ENCODE measurements around the gene SLCO2A1. TPM values are rescaled to one million over a fixed set of nuclear protein-coding genes. Genes with fewer than 3 reads are reported as not detected.
A peak's percentile ranks its signal among the peaks of the same experiment; 100 is the strongest.

SLCO2A1 gene
- total and polyA plus RNA-seq, 2 of the 4 experiments (the other 2 are of a cell fraction), result under 0.01 to 1.5 TPM

- TF ChIP-seq MAFK (IDR thresholded peaks at IDR 0.05; ENCODE audit: low read depth, low read length) (no peak), FOS (IDR thresholded peaks at IDR 0.05; ENCODE audit: low read depth, low read length) (no peak)
Measured at GRCh38 chr3:133945381-133946095, 84.2 kb downstream of the SLCO2A1 start (continued).

- no TSS peak for BruUV-seq (replicated peaks)
- Histone ChIP-seq H3K4me2 (ENCODE audit: low read depth, low read length) (peak overlapping the region; percentile 9; the same call in 1 of the 2 replicates), H3K9ac (ENCODE audit: low read depth, low read length) (no peak overlapping the region), H3K4me1 (ENCODE audit: control insufficient read depth, insufficient read depth, low read length) (peaks cover 21% of the 10 kb centered on the region), H3K18ac (ENCODE audit: low read depth, low read length) (peak overlapping the region; percentile 34; the same call in 1 of the 2 replicates), H3K79me1 (ENCODE audit: low read depth in 1 of 2, low read length in 2 of 2) (no peaks in the 10 kb centered on the region; a peak in 1 of 4 replicates), H3K27me3 (ENCODE audit: control insufficient read depth, insufficient read depth, low read length) (no peaks in the 10 kb centered on the region), H3K9me1 (ENCODE audit: insufficient read depth, low read length) (peaks cover 28% of the 10 kb centered on the region), H2BK120ac (ENCODE audit: low read depth, low read length) (peak overlapping the region; percentile 87), H2BK20ac (ENCODE audit: low read depth, low read length) (peak overlapping the region; percentile 81), H3K56ac (ENCODE audit: extremely low read depth, insufficient read depth, low read length) (no peak overlapping the region; the same call in 1 of the 2 replicates), H4K5ac (ENCODE audit: low read depth, low read length) (peak overlapping the region; percentile 11), H3K36me3 (ENCODE audit: control insufficient read depth, insufficient read depth, low read length) (no peaks in the 10 kb centered on the region), H2AK5ac (ENCODE audit: low read depth, low read length) (peak overlapping the region; percentile 82), H2BK5ac (ENCODE audit: low read depth, low read length, poor library complexity, severe bottlenecking) (peak overlapping the region; percentile 68), H3K27ac (ENCODE audit: insufficient read depth, low read length) (peak overlapping the region; percentile 14), H2BK15ac (ENCODE audit: low read depth, low read length) (peak overlapping the region; percentile 6; the same call in 1 of the 3 replicates), H4K91ac (ENCODE audit: insufficient read depth, low read depth, low read length) (peak overlapping the region; percentile 72), H4K20me1 (ENCODE audit: insufficient read depth, low read length) (peaks cover 10% of the 10 kb centered on the region), H2AFZ (replicated peaks; ENCODE audit: low read length, poor library complexity) (peak overlapping the region; percentile 46), H4K8ac (ENCODE audit: low read depth in 2 of 2, low read length in 2 of 2) (peak overlapping the region; percentile 2 to 58; a peak in 3 of 4 replicates), H3K4ac (ENCODE audit: low read depth, low read length) (peak overlapping the region; percentile 89), H3K14ac (replicated peaks; ENCODE audit: low read depth, low read length) (peak overlapping the region; percentile 70), H3K9me3 (ENCODE audit: control insufficient read depth, insufficient read depth, low read length) (no peaks in the 10 kb centered on the region), H3K4me3 (ENCODE audit: insufficient read depth, low read depth, low read length) (no peak overlapping the region), H2AK9ac (replicated peaks; ENCODE audit: low read depth, low read length, poor library complexity) (peak overlapping the region; percentile 85), H3K23ac (ENCODE audit: low read depth, low read length) (peak overlapping the region; percentile 70)
- ChIA-PET CTCF (interaction anchor here (1.1 kb wide), 1 partner anchor 24 kb away, joined by 3 read pairs; no protein-coding TSS in a partner anchor), POLR2A (ENCODE audit: unreplicated experiment) (no interaction called here)
- in situ Hi-C loops (cut with MboI; ENCODE audit: low sequenced_read_pairs) (loop anchor here (25.0 kb wide), 1 partner anchor 1208 kb away; no protein-coding TSS in a partner anchor), intact Hi-C loops (cut with micrococcal nuclease) (no loop called here), dilution Hi-C loops (cut with HindIII; ENCODE audit: low sequenced_read_pairs, unreplicated experiment) (no loop called here)
- peak; percentile 69 for DNase-seq
- WGBS, 2 experiments (ENCODE audit: extremely low coverage in 2 of 2, insufficient read length in 1 of 2), result 8% methylated on average over 4 of the region's 13 CpGs; no CpG with 5 or more reads in 1 of the 2 experiments
- peak; percentile 32 for ATAC-seq (ENCODE audit: low read depth)
- TF ChIP-seq RCOR1 (IDR thresholded peaks at IDR 0.05; ENCODE audit: insufficient replicate concordance, low read length), result no peak
- TF ChIP-seq RFX5 (IDR thresholded peaks at IDR 0.05; ENCODE audit: low read depth, low read length), result no peak
- TF ChIP-seq FOS (IDR thresholded peaks at IDR 0.05; ENCODE audit: low read depth, low read length), result no peak
- TF ChIP-seq BHLHE40 (IDR thresholded peaks at IDR 0.05; ENCODE audit: low read depth, low read length), result no peak
- no peak for TF ChIP-seq POLR2A (IDR thresholded peaks at IDR 0.05; ENCODE audit: low read depth, low read length)
- no peak for TF ChIP-seq USF2 (IDR thresholded peaks at IDR 0.05; ENCODE audit: low read depth, low read length)
- TF ChIP-seq SMC3 (IDR thresholded peaks at IDR 0.05; ENCODE audit: low read depth, low read length), result no peak
- TF ChIP-seq NFE2L2 (IDR thresholded peaks at IDR 0.05; ENCODE audit: low read depth, low read length), result no peak
- TF ChIP-seq MAFK (IDR thresholded peaks at IDR 0.05; ENCODE audit: low read depth, low read length), result no peak
- no peak for TF ChIP-seq CTCF (conservative IDR thresholded peaks at IDR 0.05; ENCODE audit: low read depth, low read length)
Measured at GRCh38 chr3:133944641-133945380, 84.9 kb downstream of the SLCO2A1 start.
